ENCODE measurements around the gene CHST2.

DNA sequence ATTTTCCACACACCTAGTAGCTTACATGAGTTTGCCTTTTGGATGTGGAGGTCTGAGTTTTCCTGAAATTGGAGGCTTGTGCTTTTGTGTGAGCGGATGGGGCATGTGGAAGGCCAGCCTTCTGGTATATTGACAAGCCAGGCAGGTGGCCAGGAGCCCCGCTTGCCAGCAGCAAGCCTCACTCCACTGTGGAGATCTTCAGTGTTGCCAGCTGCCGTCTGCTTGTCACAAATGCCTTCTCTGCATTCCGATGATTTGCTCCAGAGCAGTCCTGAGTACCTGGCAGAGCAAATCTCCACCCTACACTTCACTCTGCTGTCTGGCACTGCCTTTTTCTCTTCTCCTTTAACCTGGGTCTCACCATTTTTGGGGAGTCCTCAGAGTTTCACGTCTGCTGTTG lies 29.1 kb upstream of the CHST2 start:
- TF ChIP-seq EP300 (IDR thresholded peaks at IDR 0.05) (no peak), POLR2AphosphoS5 (IDR thresholded peaks at IDR 0.05) (no peak), POLR2A (IDR thresholded peaks at IDR 0.05; ENCODE audit: low read depth) (no peak)
- TF ChIP-seq, protein P1, sequence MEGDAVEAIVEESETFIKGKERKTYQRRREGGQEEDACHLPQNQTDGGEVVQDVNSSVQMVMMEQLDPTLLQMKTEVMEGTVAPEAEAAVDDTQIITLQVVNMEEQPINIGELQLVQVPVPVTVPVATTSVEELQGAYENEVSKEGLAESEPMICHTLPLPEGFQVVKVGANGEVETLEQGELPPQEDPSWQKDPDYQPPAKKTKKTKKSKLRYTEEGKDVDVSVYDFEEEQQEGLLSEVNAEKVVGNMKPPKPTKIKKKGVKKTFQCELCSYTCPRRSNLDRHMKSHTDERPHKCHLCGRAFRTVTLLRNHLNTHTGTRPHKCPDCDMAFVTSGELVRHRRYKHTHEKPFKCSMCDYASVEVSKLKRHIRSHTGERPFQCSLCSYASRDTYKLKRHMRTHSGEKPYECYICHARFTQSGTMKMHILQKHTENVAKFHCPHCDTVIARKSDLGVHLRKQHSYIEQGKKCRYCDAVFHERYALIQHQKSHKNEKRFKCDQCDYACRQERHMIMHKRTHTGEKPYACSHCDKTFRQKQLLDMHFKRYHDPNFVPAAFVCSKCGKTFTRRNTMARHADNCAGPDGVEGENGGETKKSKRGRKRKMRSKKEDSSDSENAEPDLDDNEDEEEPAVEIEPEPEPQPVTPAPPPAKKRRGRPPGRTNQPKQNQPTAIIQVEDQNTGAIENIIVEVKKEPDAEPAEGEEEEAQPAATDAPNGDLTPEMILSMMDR (IDR thresholded peaks at IDR 0.05) = no peak

Data from esophagus muscularis mucosa (tissue), 4 donors.